SK-N-SH treated with all-trans-retinoic acid at 6 μM for 48 hours (cell line): Measurements from ENCODE around the gene ATP6V1F.

Experiments
- ATAC-seq: fragments of 200-7000 bp; cut with Tn5 transposase; 3 replicates; pipeline ENCODE4 v1.9.1; 2020; ENCODE audit warnings: mild to moderate bottlenecking, moderate library complexity
- ARNTL ChIP-seq: fragments of 450-650 bp; formaldehyde crosslinking; IDR thresholded peaks from 2 replicates; pipeline ENCODE4 v1.5.0; 2020; ENCODE audit warnings: low read depth, mild to moderate bottlenecking, moderate library complexity, borderline replicate concordance
- BACH2 ChIP-seq: fragments of 250-450 bp; sonication (Bioruptor Pico); IDR thresholded peaks from 2 replicates; pipeline ENCODE4 v1.9.0; 2021; ENCODE audit warnings: mild to moderate bottlenecking, borderline replicate concordance
- CSDC2 ChIP-seq: fragments of 250-450 bp; sonication (Bioruptor Pico); IDR thresholded peaks from 2 replicates; pipeline ENCODE4 v1.5.0; 2020; ENCODE audit warnings: mild to moderate bottlenecking, moderate library complexity
- ESRRG ChIP-seq: fragments of 250-450 bp; sonication (Bioruptor Pico); IDR thresholded peaks from 2 replicates; pipeline ENCODE4 v1.6.1; 2021; ENCODE audit warnings: mild to moderate bottlenecking
- GLIS3 ChIP-seq: fragments of 250-450 bp; sonication (Bioruptor Pico); IDR thresholded peaks from 2 replicates; pipeline ENCODE4 v1.5.0; 2020; ENCODE audit warnings: mild to moderate bottlenecking, moderate library complexity
- ISL1 ChIP-seq: fragments of 250-450 bp; sonication (Bioruptor Pico); IDR thresholded peaks from 2 replicates; pipeline ENCODE4 v2.1.2; 2022; ENCODE audit warnings: mild to moderate bottlenecking, moderate library complexity
- OSR1 ChIP-seq: fragments of 250-450 bp; sonication (Bioruptor Pico); IDR thresholded peaks from 2 replicates; pipeline ENCODE4 v1.8.0; 2022; ENCODE audit warnings: moderate library complexity, mild to moderate bottlenecking, inconsistent platforms
- PPARA ChIP-seq: fragments of 250-450 bp; sonication (Bioruptor Pico); IDR thresholded peaks from 2 replicates; pipeline ENCODE4 v1.5.0; 2020; ENCODE audit warnings: mild to moderate bottlenecking, borderline replicate concordance
- SNAI2 ChIP-seq: fragments of 250-450 bp; sonication (Bioruptor Pico); IDR thresholded peaks from 2 replicates; pipeline ENCODE4 v1.5.0; 2020; ENCODE audit warnings: mild to moderate bottlenecking, moderate library complexity
- TCF4 ChIP-seq: fragments of 250-450 bp; sonication (Bioruptor Pico); IDR thresholded peaks from 2 replicates; pipeline ENCODE4 v1.8.0; 2021; ENCODE audit warnings: mild to moderate bottlenecking, moderate library complexity, borderline replicate concordance
- TOX ChIP-seq: fragments of 250-450 bp; sonication (Bioruptor Pico); IDR thresholded peaks from 2 replicates; pipeline ENCODE4 v1.8.0; 2021; ENCODE audit warnings: mild to moderate bottlenecking, moderate library complexity, borderline replicate concordance
- ZC3H10 ChIP-seq: fragments of 250-450 bp; sonication (Bioruptor Pico); IDR thresholded peaks from 2 replicates; pipeline ENCODE4 v1.5.1; 2021; ENCODE audit warnings: mild to moderate bottlenecking, moderate library complexity
- ZFP3 ChIP-seq: fragments of 250-450 bp; sonication (Bioruptor Pico); IDR thresholded peaks from 2 replicates; pipeline ENCODE4 v1.5.0; 2020; ENCODE audit warnings: mild to moderate bottlenecking, moderate library complexity
- ZFP30 ChIP-seq: fragments of 450-650 bp; formaldehyde crosslinking; IDR thresholded peaks from 2 replicates; pipeline ENCODE4 v1.5.0; 2022; ENCODE audit warnings: mild to moderate bottlenecking, moderate library complexity
- ZNF565 ChIP-seq: fragments of 450-650 bp; formaldehyde crosslinking; conservative IDR thresholded peaks from 2 replicates; pipeline ENCODE4 v1.5.0; 2020; ENCODE audit warnings: low read depth, mild to moderate bottlenecking, moderate library complexity
- ZNF70 ChIP-seq: fragments of 450-650 bp; formaldehyde crosslinking; IDR thresholded peaks from 2 replicates; pipeline ENCODE4 v1.5.0; 2020; ENCODE audit warnings: mild to moderate bottlenecking, moderate library complexity
- TF ChIP-seq, protein P1 (sequence below): fragments of 250-450 bp; sonication (Bioruptor Pico); IDR thresholded peaks from 2 replicates; pipeline ENCODE4 v1.8.0; 2020; ENCODE audit warnings: mild to moderate bottlenecking, moderate library complexity, borderline replicate concordance
- TF ChIP-seq, protein P2 (sequence below): fragments of 250-450 bp; sonication (Bioruptor Pico); IDR thresholded peaks from 2 replicates; pipeline ENCODE4 v1.5.0; 2020; ENCODE audit warnings: mild to moderate bottlenecking, moderate library complexity
- TF ChIP-seq, protein P3 (sequence below): fragments of 250-450 bp; sonication (Bioruptor Pico); IDR thresholded peaks from 2 replicates; pipeline ENCODE4 v1.5.1; 2020; ENCODE audit warnings: low read depth, mild to moderate bottlenecking, moderate library complexity

ATP6V1F gene

DNA sequence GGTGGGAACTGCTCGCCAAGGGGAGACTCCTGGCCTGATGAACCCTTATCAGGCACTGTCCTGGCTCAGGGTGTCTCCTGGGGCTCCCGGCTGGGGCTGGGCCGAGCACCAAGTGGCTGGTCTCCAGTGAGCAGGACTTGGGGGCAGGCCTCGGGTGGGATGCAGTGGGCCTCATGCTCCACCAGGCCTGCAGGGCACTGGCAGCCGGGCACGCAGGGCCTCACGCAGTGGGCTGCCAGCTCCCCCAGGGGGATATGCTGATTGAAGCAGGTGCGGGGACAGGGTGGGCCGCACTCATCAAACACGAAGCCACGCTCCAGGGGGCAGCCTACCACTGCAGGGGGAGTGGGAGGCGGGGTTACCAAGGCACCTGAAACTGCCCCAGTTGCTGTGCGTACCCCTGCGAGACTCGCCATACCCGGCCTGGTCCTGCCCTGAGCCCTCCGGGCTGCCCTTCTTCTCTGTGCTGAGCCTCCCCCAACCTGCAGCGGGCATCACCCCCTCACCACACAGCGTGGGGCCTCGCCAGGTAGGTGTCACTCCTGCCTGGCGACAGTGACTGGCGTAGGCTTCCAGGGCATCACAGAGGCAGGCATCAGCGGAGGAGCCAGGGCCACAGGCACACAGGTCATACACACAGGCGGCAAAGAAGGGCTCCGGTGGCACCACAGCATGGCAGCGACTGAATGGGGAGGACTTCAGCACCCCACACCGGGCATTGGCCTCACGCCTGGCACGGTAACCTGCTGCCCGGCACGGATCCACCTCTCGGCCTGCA lies 14.5 kb downstream of the ATP6V1F start:
- TF ChIP-seq TCF4 (CRISPR knock-in tag) (no peak), GLIS3 (no peak)
- TF ChIP-seq, protein P1, sequence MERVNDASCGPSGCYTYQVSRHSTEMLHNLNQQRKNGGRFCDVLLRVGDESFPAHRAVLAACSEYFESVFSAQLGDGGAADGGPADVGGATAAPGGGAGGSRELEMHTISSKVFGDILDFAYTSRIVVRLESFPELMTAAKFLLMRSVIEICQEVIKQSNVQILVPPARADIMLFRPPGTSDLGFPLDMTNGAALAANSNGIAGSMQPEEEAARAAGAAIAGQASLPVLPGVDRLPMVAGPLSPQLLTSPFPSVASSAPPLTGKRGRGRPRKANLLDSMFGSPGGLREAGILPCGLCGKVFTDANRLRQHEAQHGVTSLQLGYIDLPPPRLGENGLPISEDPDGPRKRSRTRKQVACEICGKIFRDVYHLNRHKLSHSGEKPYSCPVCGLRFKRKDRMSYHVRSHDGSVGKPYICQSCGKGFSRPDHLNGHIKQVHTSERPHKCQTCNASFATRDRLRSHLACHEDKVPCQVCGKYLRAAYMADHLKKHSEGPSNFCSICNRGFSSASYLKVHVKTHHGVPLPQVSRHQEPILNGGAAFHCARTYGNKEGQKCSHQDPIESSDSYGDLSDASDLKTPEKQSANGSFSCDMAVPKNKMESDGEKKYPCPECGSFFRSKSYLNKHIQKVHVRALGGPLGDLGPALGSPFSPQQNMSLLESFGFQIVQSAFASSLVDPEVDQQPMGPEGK (CRISPR knock-in tag), result no peak
- TF ChIP-seq, all 23 proteins: peak for 0
- no peak for ATAC-seq

DNA sequence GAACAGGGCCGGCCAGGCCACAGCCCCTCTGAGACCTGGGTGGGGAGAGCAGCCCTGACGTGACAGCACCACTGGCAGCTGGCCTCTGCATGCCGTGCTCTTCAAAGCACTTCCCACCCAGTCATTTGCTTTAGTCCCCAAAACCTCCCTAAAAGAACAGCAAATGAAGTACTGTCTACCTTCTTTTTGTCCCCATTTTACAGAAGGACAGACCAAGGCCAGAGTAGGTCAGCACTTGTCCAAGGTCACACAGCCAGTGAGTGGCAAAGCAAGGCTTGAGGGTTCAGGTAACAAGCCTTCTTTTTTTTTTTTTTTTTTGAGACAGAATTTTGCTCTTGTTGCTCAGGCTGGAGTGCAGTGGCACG lies 15.1 kb downstream of the ATP6V1F start:
- no peak for TF ChIP-seq ARNTL (CRISPR knock-in tag)

DNA sequence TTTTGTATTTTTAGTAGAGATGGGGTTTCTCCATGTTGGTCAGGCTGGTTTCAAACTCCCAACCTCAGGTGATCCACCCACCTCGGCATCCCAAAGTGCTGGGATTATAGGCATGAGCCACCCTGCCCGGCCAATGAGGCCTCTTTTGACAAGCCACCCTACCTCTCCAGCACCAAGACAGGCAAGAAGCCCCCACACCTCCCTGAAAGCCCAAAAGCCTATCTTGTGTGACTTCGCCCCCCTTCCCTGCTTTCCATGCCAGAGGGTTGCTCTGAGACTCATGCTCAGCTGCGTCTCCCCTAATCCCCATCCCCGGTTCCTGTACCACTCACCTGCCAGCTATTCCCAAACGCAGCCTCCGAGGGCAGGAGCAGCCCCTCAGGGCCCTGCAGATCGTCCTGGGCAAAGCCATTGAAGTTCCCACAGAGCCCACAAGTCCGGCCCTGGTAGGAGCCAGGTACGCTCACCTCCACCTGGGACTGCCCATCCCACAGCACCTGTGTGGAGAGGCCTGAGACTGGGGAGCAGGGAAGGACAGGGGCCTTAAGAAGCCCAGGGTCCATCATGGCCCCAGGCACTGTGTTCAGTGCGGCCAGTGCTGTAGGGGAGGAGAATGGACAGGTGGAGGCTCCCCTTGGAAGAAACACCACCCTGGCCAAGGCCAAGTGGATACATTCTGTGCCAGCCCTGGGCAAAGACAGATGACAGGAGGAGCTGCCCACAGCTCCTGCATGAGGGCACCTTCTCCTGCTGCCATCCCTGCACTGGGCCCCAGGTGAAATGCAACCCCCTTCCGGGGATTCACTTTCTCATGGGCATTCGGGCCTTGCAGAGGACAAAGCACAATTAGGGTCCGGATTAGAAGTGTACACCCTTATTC lies 15.8 kb downstream of the ATP6V1F start:
- ATAC-seq, result no peak
- TF ChIP-seq TOX, result no peak
- no peak for TF ChIP-seq ZNF70 (CRISPR knock-in tag)
- TF ChIP-seq BACH2, result no peak
- no peak for TF ChIP-seq ISL1 (CRISPR knock-in tag)
- TF ChIP-seq, protein P2, sequence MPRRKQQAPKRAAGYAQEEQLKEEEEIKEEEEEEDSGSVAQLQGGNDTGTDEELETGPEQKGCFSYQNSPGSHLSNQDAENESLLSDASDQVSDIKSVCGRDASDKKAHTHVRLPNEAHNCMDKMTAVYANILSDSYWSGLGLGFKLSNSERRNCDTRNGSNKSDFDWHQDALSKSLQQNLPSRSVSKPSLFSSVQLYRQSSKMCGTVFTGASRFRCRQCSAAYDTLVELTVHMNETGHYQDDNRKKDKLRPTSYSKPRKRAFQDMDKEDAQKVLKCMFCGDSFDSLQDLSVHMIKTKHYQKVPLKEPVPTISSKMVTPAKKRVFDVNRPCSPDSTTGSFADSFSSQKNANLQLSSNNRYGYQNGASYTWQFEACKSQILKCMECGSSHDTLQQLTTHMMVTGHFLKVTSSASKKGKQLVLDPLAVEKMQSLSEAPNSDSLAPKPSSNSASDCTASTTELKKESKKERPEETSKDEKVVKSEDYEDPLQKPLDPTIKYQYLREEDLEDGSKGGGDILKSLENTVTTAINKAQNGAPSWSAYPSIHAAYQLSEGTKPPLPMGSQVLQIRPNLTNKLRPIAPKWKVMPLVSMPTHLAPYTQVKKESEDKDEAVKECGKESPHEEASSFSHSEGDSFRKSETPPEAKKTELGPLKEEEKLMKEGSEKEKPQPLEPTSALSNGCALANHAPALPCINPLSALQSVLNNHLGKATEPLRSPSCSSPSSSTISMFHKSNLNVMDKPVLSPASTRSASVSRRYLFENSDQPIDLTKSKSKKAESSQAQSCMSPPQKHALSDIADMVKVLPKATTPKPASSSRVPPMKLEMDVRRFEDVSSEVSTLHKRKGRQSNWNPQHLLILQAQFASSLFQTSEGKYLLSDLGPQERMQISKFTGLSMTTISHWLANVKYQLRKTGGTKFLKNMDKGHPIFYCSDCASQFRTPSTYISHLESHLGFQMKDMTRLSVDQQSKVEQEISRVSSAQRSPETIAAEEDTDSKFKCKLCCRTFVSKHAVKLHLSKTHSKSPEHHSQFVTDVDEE (CRISPR knock-in tag), result no peak
- no peak for TF ChIP-seq ZNF565 (CRISPR knock-in tag)
- TF ChIP-seq, protein P1 (CRISPR knock-in tag), result no peak
- TF ChIP-seq ESRRG (CRISPR knock-in tag), result no peak

More for the DNA sequence above, 15.1 kb downstream of the ATP6V1F start:
- ATAC-seq, result no peak

DNA sequence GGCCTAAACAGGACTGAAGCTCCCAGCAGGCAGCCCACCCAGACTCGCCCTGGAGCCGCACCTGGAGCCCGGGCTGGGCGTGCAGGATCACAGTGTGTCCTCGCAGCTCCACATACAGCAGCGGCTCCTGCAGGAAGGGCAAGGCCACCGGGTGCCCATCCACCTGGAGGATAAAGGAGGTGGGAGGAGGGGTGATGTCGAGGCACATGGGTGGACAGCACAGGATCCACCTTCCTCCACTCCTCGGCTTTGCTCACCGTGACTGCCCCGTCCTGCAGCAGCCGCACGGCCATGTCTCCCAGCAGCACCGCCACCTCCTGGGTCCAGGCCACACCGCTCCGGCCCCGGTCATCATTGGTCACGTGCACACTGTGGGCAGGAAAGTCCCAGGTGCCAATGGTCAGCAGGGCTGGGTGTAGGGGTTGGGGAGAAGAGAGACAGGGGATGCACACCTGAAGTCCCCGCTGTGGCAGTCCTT lies 16.8 kb downstream of the ATP6V1F start:
- TF ChIP-seq ZNF70 (CRISPR knock-in tag) (no peak), ZFP30 (CRISPR knock-in tag) (no peak), OSR1 (no peak), PPARA (CRISPR knock-in tag) (no peak), TCF4 (CRISPR knock-in tag) (no peak), ARNTL (CRISPR knock-in tag) (no peak), ZC3H10 (CRISPR knock-in tag) (no peak), BACH2 (no peak), ESRRG (CRISPR knock-in tag) (no peak)
- TF ChIP-seq, all 23 proteins: peak for 0
- ATAC-seq, result no peak

DNA sequence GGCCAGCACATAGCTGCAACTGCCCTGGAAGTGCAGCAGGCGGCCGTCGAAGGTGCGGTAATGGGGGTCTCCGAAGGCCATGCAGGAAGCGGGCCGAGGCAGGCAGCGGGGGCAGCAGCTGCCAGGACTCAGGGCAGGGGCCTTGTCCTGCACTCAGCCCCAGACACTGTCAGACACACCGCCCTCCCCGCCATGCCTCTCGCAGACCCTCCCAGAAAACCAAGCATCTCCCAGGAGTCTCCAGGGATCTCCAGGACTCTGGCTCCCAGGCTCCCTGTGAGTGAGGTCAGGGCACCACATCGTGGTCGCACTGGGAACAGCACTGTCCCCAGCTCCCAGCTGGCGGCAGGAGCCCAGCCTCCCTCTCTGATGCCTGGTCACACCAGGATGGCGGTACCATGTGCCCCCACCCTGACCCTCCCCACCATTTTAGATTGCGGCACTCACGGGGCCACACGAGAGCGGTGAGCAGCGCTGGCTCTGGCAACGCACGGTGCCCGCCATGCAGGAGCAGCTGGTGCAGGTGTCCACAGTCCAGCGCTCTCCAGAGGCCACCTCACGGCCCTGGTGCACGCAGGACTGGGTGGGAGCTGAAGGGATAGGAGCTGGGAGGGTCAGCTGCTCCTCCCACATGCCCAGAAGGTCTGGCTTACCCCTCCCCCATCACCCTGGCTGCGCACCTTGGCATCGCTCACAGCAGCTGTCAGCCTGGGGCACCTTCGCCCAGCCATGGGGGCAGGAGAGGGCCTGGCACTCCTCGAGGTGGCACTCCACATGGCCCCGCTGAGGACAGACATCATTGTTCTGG lies 17.5 kb downstream of the ATP6V1F start:
- peak; percentile 93 for ATAC-seq
- TF ChIP-seq, protein P3, sequence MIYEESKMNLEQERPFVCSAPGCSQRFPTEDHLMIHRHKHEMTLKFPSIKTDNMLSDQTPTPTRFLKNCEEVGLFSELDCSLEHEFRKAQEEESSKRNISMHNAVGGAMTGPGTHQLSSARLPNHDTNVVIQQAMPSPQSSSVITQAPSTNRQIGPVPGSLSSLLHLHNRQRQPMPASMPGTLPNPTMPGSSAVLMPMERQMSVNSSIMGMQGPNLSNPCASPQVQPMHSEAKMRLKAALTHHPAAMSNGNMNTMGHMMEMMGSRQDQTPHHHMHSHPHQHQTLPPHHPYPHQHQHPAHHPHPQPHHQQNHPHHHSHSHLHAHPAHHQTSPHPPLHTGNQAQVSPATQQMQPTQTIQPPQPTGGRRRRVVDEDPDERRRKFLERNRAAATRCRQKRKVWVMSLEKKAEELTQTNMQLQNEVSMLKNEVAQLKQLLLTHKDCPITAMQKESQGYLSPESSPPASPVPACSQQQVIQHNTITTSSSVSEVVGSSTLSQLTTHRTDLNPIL (CRISPR knock-in tag), result no peak
- no peak for TF ChIP-seq ZFP3 (CRISPR knock-in tag)
- no peak for TF ChIP-seq ZFP30 (CRISPR knock-in tag)
- no peak for TF ChIP-seq GLIS3
- TF ChIP-seq TOX, result no peak
- TF ChIP-seq, protein P1 (CRISPR knock-in tag), result no peak
- no peak for TF ChIP-seq CSDC2 (CRISPR knock-in tag)
- TF ChIP-seq SNAI2 (CRISPR knock-in tag), result no peak
